BE2C (cell line): ENCODE results near the gene CPXM2.

Experiments
- DNase-seq: peaks from one replicate; pipeline ENCODE4 v3.0.0-alpha.2; 2020
- H3K27me3 ChIP-seq: fragments of 250-450 bp; sonication (Bioruptor Pico); 2 replicates; pipeline ENCODE4 v1.5.1; 2020; ENCODE audit warnings: mild to moderate bottlenecking
- H3K36me3 ChIP-seq: fragments of 250-450 bp; sonication (Bioruptor Pico); 2 replicates; pipeline ENCODE4 v1.5.1; 2020; ENCODE audit warnings: mild to moderate bottlenecking
- H3K4me1 ChIP-seq: fragments of 250-450 bp; sonication (Bioruptor Pico); 2 replicates; pipeline ENCODE4 v1.5.1; 2020
- H3K4me3 ChIP-seq: 2 replicates; pipeline ENCODE4 v1.5.1; 2011; ENCODE audit warnings: low read depth, low read length
- H3K9me3 ChIP-seq: fragments of 250-450 bp; sonication (Bioruptor Pico); 2 replicates; pipeline ENCODE4 v1.5.1; 2020
- TF ChIP-seq, protein P1 (sequence below): IDR thresholded peaks from 2 replicates; pipeline ENCODE4 v1.5.1; 2012; ENCODE audit warnings: mild to moderate bottlenecking, low read depth, low read length

CPXM2 gene

DNA sequence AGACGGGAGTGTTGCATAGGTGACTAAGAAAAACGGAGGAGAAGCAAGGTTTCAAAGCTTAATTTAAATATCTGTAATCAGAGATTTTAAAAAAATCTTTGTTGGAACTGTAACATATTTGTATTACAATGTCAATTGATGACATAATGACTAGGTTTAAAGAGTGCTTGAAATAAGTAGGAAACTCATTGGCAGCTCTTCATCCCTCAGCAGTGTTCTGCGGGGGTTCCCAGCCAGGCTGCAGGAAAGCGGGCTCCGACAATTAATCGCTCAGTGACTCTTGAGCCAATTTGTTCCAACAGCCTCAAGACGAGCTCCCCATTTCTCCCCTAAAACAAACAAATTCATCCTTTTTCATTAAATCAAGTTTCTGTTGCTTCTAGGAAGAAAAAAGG lies 22.6 kb downstream of the CPXM2 start:
- no peaks in the 10 kb centered on the region for H3K4me1 ChIP-seq
- no peaks in the 10 kb centered on the region for H3K36me3 ChIP-seq
- no peak for DNase-seq
- H3K4me3 ChIP-seq = no peak overlapping the region
- H3K9me3 ChIP-seq = no peaks in the 10 kb centered on the region
- no peaks in the 10 kb centered on the region for H3K27me3 ChIP-seq
- TF ChIP-seq, protein P1, sequence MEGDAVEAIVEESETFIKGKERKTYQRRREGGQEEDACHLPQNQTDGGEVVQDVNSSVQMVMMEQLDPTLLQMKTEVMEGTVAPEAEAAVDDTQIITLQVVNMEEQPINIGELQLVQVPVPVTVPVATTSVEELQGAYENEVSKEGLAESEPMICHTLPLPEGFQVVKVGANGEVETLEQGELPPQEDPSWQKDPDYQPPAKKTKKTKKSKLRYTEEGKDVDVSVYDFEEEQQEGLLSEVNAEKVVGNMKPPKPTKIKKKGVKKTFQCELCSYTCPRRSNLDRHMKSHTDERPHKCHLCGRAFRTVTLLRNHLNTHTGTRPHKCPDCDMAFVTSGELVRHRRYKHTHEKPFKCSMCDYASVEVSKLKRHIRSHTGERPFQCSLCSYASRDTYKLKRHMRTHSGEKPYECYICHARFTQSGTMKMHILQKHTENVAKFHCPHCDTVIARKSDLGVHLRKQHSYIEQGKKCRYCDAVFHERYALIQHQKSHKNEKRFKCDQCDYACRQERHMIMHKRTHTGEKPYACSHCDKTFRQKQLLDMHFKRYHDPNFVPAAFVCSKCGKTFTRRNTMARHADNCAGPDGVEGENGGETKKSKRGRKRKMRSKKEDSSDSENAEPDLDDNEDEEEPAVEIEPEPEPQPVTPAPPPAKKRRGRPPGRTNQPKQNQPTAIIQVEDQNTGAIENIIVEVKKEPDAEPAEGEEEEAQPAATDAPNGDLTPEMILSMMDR = no peak

- H3K27me3 ChIP-seq = no peaks in the 10 kb centered on the region
- H3K4me3 ChIP-seq = no peak overlapping the region
- no peak for DNase-seq
- H3K4me1 ChIP-seq = no peaks in the 10 kb centered on the region
- no peaks in the 10 kb centered on the region for H3K36me3 ChIP-seq
- TF ChIP-seq, protein P1 = no peak
- no peaks in the 10 kb centered on the region for H3K9me3 ChIP-seq
Observed at GRCh38 chr10:123868038-123869019, 23.3 kb downstream of the CPXM2 start.

GRCh38 chr10:123865880-123866279 lies 25.7 kb downstream of the CPXM2 start:
- Histone ChIP-seq H3K9me3 (no peaks in the 10 kb centered on the region), H3K36me3 (no peaks in the 10 kb centered on the region), H3K4me3 (no peak overlapping the region), H3K4me1 (no peaks in the 10 kb centered on the region), H3K27me3 (no peaks in the 10 kb centered on the region)
- DNase-seq = no peak
- TF ChIP-seq, protein P1 = no peak

DNA sequence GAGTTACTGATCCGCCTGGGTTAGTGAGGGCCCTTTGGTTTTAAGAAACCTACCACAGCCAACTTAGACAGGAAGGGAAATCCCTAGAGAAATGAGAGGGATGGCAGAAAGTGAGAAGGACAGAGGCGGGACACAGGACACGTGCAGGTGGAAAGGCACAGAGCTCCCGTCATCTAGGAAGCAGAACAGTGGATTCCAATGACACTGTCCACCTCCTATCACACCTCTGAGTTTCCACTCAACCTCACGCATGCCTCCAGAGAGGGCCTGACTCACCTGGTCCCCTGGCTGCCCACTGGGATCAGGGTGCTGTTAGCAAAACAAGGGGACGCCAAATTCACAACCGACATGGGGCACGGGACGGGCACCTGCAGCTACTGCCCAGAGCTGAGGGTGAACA lies 26.3 kb downstream of the CPXM2 start:
- DNase-seq = no peak

DNA sequence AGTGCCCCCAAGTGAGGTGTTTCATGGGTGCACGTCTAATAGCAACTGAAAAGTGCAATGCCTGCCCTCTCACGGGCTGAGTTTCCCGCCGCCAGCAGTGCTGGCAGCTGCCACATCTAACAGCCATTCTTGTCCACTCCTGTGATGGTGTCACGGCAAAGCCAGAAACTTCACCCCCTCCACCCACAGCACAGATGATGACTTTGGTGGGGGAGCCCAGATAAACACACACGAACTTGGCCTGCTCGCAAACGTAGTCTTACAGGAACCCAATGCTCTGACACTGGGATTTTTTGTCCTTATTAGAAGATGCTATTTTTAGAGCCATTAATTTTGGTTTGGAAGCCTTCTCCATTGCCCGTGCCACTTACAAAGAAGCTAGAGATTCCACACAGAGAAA lies 26.7 kb downstream of the CPXM2 start:
- Histone ChIP-seq H3K27me3 (no peaks in the 10 kb centered on the region), H3K36me3 (no peaks in the 10 kb centered on the region), H3K4me1 (no peaks in the 10 kb centered on the region), H3K4me3 (no peak overlapping the region), H3K9me3 (no peaks in the 10 kb centered on the region)
- TF ChIP-seq, protein P1 = no peak
- no peak for DNase-seq

More for the DNA sequence above, 26.3 kb downstream of the CPXM2 start:
- no peaks in the 10 kb centered on the region for H3K36me3 ChIP-seq
- no peak overlapping the region for H3K4me3 ChIP-seq
- TF ChIP-seq, protein P1 = no peak
- H3K27me3 ChIP-seq = no peaks in the 10 kb centered on the region
- no peaks in the 10 kb centered on the region for H3K9me3 ChIP-seq
- no peaks in the 10 kb centered on the region for H3K4me1 ChIP-seq
